Measurements from ENCODE around the gene MOB3C. TPM values are rescaled to one million over a fixed set of nuclear protein-coding genes. Genes with fewer than 3 reads are reported as not detected.
A peak's percentile ranks its signal among the peaks of the same experiment; 100 is the strongest.

The MOB3C gene
- total RNA-seq, 1 donor from 2014 or later: 8.4 TPM

DNA sequence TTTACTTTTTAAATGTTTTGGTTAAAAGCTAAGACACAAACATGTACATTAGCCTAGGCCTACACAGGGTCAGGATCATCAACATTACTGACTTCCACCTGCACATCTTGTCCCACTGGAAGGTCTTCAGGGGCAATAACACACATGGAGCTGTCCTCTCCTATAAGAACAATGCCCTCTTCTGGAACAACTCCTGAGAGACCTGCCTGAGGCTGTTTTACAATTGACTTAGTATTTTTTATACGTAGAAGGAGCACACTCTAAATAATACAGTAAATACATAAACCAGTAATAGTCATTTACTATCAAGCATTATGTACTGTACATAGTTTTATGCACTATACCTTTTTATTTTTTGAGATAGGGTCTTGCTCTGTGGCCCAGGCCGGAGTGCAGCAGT, 14.1 kb upstream of the MOB3C start:
- TF ChIP-seq, protein P1, sequence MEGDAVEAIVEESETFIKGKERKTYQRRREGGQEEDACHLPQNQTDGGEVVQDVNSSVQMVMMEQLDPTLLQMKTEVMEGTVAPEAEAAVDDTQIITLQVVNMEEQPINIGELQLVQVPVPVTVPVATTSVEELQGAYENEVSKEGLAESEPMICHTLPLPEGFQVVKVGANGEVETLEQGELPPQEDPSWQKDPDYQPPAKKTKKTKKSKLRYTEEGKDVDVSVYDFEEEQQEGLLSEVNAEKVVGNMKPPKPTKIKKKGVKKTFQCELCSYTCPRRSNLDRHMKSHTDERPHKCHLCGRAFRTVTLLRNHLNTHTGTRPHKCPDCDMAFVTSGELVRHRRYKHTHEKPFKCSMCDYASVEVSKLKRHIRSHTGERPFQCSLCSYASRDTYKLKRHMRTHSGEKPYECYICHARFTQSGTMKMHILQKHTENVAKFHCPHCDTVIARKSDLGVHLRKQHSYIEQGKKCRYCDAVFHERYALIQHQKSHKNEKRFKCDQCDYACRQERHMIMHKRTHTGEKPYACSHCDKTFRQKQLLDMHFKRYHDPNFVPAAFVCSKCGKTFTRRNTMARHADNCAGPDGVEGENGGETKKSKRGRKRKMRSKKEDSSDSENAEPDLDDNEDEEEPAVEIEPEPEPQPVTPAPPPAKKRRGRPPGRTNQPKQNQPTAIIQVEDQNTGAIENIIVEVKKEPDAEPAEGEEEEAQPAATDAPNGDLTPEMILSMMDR (IDR thresholded peaks at IDR 0.05; ENCODE audit: insufficient read depth, low read length, severe bottlenecking): no peak
- H3K27me3 ChIP-seq (ENCODE audit: control insufficient read depth, insufficient read depth, low read length): no peaks in the 10 kb centered on the region
- H3K36me3 ChIP-seq (ENCODE audit: control insufficient read depth, insufficient read depth, low read length): peaks cover 9% of the 10 kb centered on the region
- DNase-seq (ENCODE audit: low read depth) (no peak), FAIRE-seq (no peak)
- H3K4me3 ChIP-seq (ENCODE audit: low read depth, low read length): no peak overlapping the region

DNA sequence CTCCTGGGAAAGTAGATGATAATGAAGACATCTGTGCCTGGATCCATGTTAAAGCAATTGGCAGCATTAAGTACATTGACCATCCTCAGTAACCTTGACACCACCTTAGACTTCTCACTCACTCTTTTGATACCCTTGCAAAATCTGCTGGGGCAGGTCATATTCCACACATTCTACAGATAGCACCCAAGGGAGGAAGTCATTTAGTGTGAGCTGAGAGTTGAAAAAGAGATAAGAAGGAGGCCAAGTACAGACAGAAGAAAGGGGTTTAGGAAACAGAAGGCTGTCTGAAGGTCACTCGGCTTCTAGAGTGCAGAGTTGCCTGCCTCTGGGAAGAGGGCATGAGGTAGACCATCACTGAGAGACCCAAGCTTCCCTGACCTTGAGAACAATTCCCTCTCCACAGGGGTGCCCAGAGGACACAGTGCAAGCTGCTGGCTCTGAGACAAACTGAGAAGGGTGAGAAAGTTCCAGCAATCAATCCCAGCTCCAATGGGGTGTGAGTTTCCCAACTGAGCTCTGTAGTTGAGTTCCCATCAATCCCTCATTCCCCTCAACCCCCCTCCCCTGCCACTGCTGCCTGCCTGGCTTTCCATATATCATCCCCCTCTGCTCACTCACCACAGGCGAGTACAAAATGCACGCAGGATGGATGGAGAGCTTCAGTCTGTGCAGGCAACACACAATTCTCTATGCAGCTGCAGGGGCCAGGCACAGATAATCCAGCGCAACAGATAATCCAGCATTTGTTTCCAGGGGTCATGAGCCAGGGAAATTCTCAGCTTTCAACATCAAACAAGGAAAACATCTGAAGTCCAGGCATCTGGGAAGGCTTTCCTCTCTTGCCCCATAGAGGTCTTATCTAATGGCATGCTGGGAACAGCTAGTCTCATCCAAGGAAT, 7.4 kb upstream of the MOB3C start:
- TF ChIP-seq, protein P1 (IDR thresholded peaks at IDR 0.05; ENCODE audit: insufficient read depth, low read length, severe bottlenecking): no peak
- Histone ChIP-seq H3K27me3 (ENCODE audit: control insufficient read depth, insufficient read depth, low read length) (no peaks in the 10 kb centered on the region), H3K36me3 (ENCODE audit: control insufficient read depth, insufficient read depth, low read length) (no peaks in the 10 kb centered on the region), H3K4me3 (ENCODE audit: low read depth, low read length) (no peak overlapping the region)
- FAIRE-seq (no peak), DNase-seq (ENCODE audit: low read depth) (no peak)

DNA sequence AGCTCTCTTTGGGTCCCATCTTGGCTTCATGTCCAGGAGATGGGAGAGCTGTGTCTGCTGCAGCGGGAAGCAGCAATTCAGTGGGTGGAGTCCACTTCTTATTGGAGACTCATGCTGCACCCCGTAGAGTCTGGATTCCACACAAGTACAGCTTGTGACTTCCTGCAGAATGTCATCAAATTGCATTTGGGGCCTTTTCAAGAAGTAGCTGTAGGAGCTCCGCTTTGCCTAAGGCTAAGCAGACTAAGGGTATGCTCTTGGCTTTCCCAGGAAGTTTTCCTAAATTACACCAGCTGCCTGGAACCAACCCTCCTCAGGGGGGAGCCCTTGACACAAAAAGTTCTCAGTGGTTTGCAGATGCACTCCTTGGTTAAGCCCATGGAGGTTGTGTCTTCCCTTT, 5.7 kb upstream of the MOB3C start:
- TF ChIP-seq, protein P1 (IDR thresholded peaks at IDR 0.05; ENCODE audit: insufficient read depth, low read length, severe bottlenecking): peak; percentile 77
- Histone ChIP-seq H3K36me3 (ENCODE audit: control insufficient read depth, insufficient read depth, low read length) (no peaks in the 10 kb centered on the region), H3K4me3 (ENCODE audit: low read depth, low read length) (no peak overlapping the region), H3K27me3 (ENCODE audit: control insufficient read depth, insufficient read depth, low read length) (no peaks in the 10 kb centered on the region)
- peak; percentile 48 for DNase-seq (ENCODE audit: low read depth)
- FAIRE-seq: no peak

DNA sequence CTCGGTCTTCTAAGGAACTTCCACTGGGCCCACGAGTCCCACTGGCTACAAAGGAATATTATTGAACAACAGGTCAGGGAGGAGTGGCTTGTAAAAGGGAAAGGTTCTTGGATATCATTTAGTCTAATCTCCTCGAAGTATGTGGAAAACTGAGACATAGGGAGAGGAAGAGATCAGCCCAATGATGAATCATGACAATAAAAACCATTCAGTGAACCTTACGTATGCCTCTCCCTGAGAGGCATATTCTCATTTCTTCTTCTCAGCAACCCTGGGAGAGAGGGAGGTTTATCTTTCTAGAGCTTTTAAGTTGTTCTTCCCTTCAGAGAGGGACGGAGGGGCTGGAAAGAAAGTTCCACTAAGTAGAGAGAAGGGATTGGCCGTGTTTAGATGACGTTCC, 5.3 kb upstream of the MOB3C start:
- no peak for FAIRE-seq

DNA sequence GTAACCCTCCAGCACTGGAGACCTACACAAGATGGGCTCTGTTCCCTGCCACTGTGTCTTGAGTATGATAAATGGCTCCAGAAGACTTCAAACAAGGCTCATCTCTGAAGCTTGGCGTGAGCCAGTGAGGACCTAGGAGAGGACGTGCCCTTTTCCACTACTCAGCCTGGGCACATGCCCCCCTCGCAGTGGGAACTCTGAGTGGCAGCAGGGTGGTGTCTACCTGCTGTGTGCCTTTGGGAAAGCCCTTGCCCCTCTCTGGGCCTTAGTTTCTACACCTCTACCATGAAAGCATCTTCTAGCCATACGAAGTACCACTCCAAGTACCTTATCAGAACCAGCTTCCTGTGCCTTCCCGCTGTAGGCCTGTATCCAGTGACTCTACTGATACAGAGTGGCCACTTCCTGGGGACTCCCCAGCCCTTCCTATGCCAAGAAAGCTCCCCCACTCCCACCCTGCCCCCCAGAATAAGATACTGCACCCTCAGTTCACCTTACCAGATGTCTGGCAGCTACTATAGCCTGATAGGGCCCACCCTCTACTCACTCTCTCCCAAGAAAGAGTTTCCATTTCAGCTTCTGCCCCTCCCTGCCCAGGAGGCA, 3.1 kb upstream of the MOB3C start:
- Histone ChIP-seq H3K4me3 (ENCODE audit: low read depth, low read length) (no peak overlapping the region), H3K36me3 (ENCODE audit: control insufficient read depth, insufficient read depth, low read length) (no peaks in the 10 kb centered on the region), H3K27me3 (ENCODE audit: control insufficient read depth, insufficient read depth, low read length) (no peaks in the 10 kb centered on the region)
- TF ChIP-seq, protein P1 (IDR thresholded peaks at IDR 0.05; ENCODE audit: insufficient read depth, low read length, severe bottlenecking): no peak
- FAIRE-seq (peak; percentile 80), DNase-seq (ENCODE audit: low read depth) (no peak)

More for the DNA sequence above, 5.3 kb upstream of the MOB3C start:
- DNase-seq (ENCODE audit: low read depth): no peak
- no peaks in the 10 kb centered on the region for H3K36me3 ChIP-seq (ENCODE audit: control insufficient read depth, insufficient read depth, low read length)
- H3K4me3 ChIP-seq (ENCODE audit: low read depth, low read length): no peak overlapping the region
- TF ChIP-seq, protein P1 (IDR thresholded peaks at IDR 0.05; ENCODE audit: insufficient read depth, low read length, severe bottlenecking): no peak
- no peaks in the 10 kb centered on the region for H3K27me3 ChIP-seq (ENCODE audit: control insufficient read depth, insufficient read depth, low read length)
